A549 (cell line): Measurements from ENCODE around the gene ATP5PF. TPM values are rescaled to one million over a fixed set of nuclear protein-coding genes. Genes with fewer than 3 reads are reported as not detected.

ENCODE experiments used
- ATAC-seq, 2 experiments: fragments of 200-7000 bp in 1 of 2; fragments of >200 bp in 1 of 2; cut with Nextera tagmentation in 1 of 2; cut with Tn5 transposase in 1 of 2; 3 replicates each; pipeline versions ENCODE4 v1.8.0 to v1.9.1; 2018 to 2020; ENCODE audit warnings: mild to moderate bottlenecking in 1 of 2, moderate library complexity in 1 of 2
- CTCF ChIA-PET: fragments of 300-600 bp; sonication (Branson Sonifier 250); formaldehyde crosslinking; extraction: SDS; loops from one replicate; lab custom pipeline; 2021; ENCODE audit warnings: antibody characterized with exemption, inconsistent platforms; lab: Yijun Ruan, JAX
- POLR2A ChIA-PET: fragments of 350-600 bp; formaldehyde crosslinking; extraction: SDS; loops from one replicate; lab custom pipeline; 2021; ENCODE audit warnings: antibody characterized with exemption, inconsistent platforms; lab: Yijun Ruan, JAX
- DNase-seq, 2 experiments: peaks; one replicate each; pipeline versions ENCODE4 v3.0.0 to v3.0.0-alpha.2; 2011 to 2016; ENCODE audit warnings: low read depth in 1 of 2, low spot score in 1 of 2
- FAIRE-seq: peaks from 2 replicates; lab custom pipeline; 2011; peaks lifted over from hg19 to GRCh38; lab: Jason Lieb, UNC
- H3K27ac ChIP-seq, 2 experiments: fragments of >200 bp; sonication (Bioruptor Twin); formaldehyde crosslinking; 3 replicates each; pipeline ENCODE4 v1.5.1; 2016 to 2017
- H3K4me1 ChIP-seq: fragments of >200 bp; sonication (Bioruptor Twin); formaldehyde crosslinking; 3 replicates; pipeline ENCODE4 v1.6.1; 2016
- H3K4me2 ChIP-seq: fragments of >200 bp; sonication (Bioruptor Twin); formaldehyde crosslinking; 3 replicates; pipeline ENCODE4 v1.6.1; 2016
- H3K4me3 ChIP-seq: fragments of >200 bp; sonication (Bioruptor Twin); formaldehyde crosslinking; 3 replicates; pipeline ENCODE4 v1.5.1; 2016
- H3K9me3 ChIP-seq: fragments of >200 bp; sonication (Bioruptor Twin); formaldehyde crosslinking; 3 replicates; pipeline ENCODE4 v1.6.1; 2016
- BHLHE40 ChIP-seq: IDR thresholded peaks from 2 replicates; pipeline ENCODE4 v1.6.1; 2012; ENCODE audit warnings: low read depth, low read length, inconsistent platforms
- CBX8 ChIP-seq: fragments of 200-600 bp; sonication (generic); IDR thresholded peaks from 2 replicates; pipeline ENCODE4 v1.6.1; 2016
- CHD2 ChIP-seq: fragments of 150-350 bp; IDR thresholded peaks from 2 replicates; pipeline ENCODE4 v1.6.1; 2014; ENCODE audit warnings: low read length; ENCODE audit not compliant: partially characterized antibody
- CTCF ChIP-seq: fragments of >200 bp; sonication (Bioruptor Twin); formaldehyde crosslinking; IDR thresholded peaks from 3 replicates; pipeline ENCODE4 v1.5.1; 2016
- EHF ChIP-seq: fragments of 250-450 bp; sonication (Bioruptor Pico); IDR thresholded peaks from 2 replicates; pipeline ENCODE4 v1.5.0; 2020; ENCODE audit warnings: mild to moderate bottlenecking
- FOSL2 ChIP-seq, 2 experiments: fragments of 450-650 bp in 1 of 2; fragments of >200 bp in 1 of 2; sonication (Bioruptor Twin) in 1 of 2; formaldehyde crosslinking; IDR thresholded peaks; 2 replicates each; pipeline versions ENCODE4 v1.5.0 to v1.6.1; 2016 to 2020; ENCODE audit warnings: mild to moderate bottlenecking in 1 of 2, moderate library complexity in 1 of 2
- GATA3 ChIP-seq: IDR thresholded peaks from 2 replicates; pipeline ENCODE4 v1.6.1; 2012; ENCODE audit warnings: borderline replicate concordance
- HDAC2 ChIP-seq: fragments of 200-600 bp; sonication (generic); IDR thresholded peaks from 2 replicates; pipeline ENCODE4 v1.6.1; 2016
- HES2 ChIP-seq: fragments of >200 bp; sonication (Bioruptor Twin); formaldehyde crosslinking; IDR thresholded peaks from 2 replicates; pipeline ENCODE4 v1.6.1; 2016
- HMGXB4 ChIP-seq: fragments of 250-450 bp; sonication (Bioruptor Pico); IDR thresholded peaks from 2 replicates; pipeline ENCODE4 v1.5.0; 2021; ENCODE audit warnings: mild to moderate bottlenecking, moderate library complexity, borderline replicate concordance
- MAZ ChIP-seq: fragments of 150-350 bp; IDR thresholded peaks from 2 replicates; pipeline ENCODE4 v1.6.1; 2014; ENCODE audit warnings: antibody characterized with exemption, low read depth, low read length, borderline replicate concordance
- RAD21 ChIP-seq, 2 experiments: fragments of >200 bp in 1 of 2; sonication (Bioruptor Twin) in 1 of 2; formaldehyde crosslinking in 1 of 2; IDR thresholded peaks in 1 of 2; conservative IDR thresholded peaks in 1 of 2; 2 replicates in 1 of 2; 3 replicates in 1 of 2; pipeline ENCODE4 v1.6.1; 2012 to 2018; ENCODE audit warnings: inconsistent platforms in 1 of 2
- RARB ChIP-seq: fragments of 250-450 bp; sonication (Bioruptor Pico); IDR thresholded peaks from 2 replicates; pipeline ENCODE4 v1.8.0; 2021; ENCODE audit warnings: mild to moderate bottlenecking, moderate library complexity
- REST ChIP-seq: fragments of 200-600 bp; sonication (generic); IDR thresholded peaks from 2 replicates; pipeline ENCODE4 v1.6.1; 2016; ENCODE audit warnings: antibody characterized with exemption, mild to moderate bottlenecking, moderate library complexity
- RNF2 ChIP-seq: fragments of 200-600 bp; sonication (generic); IDR thresholded peaks from 2 replicates; pipeline ENCODE4 v1.6.1; 2016; ENCODE audit warnings: low read depth, mild to moderate bottlenecking, antibody characterized with exemption, moderate library complexity, borderline replicate concordance
- SREBF2 ChIP-seq: fragments of 450-650 bp; IDR thresholded peaks from 2 replicates; pipeline ENCODE4 v1.6.1; 2014; ENCODE audit warnings: mild to moderate bottlenecking, moderate library complexity
- TFCP2L1 ChIP-seq: fragments of 250-450 bp; sonication (Bioruptor Pico); IDR thresholded peaks from 2 replicates; pipeline ENCODE4 v1.5.0; 2021; ENCODE audit warnings: mild to moderate bottlenecking
- TP53 ChIP-seq: fragments of 250-450 bp; sonication (Bioruptor Pico); IDR thresholded peaks from 2 replicates; pipeline ENCODE4 v1.5.0; 2021; ENCODE audit warnings: mild to moderate bottlenecking, moderate library complexity
- ZC3H11A ChIP-seq: fragments of 450-650 bp; IDR thresholded peaks from 2 replicates; pipeline ENCODE4 v1.6.1; 2014; ENCODE audit warnings: antibody characterized with exemption, mild to moderate bottlenecking
- WGBS: methylation state at CpG from one replicate; pipeline ENCODE4 v1.1.6; 2017; ENCODE audit errors: missing lambda C conversion rate; 5-methylcytosine and 5-hydroxymethylcytosine counted together
- polyA plus RNA-seq, 4 experiments: library from polyadenylated mRNA; depleted of rRNA in 3 of 4; stranded (reverse); fragments of >200 nt; fragmentation: RNase III in 1 of 4; extraction: RNeasy Plus Mini Kit Qiagen cat#74134 plus additional on column Dnase treatment in 1 of 4; gene quantifications; 2 replicates in 3 of 4; 3 replicates in 1 of 4; pipeline ENCODE4 v1.2.3, GENCODE V29; 2011 to 2017

ATP5PF gene
- polyA plus RNA-seq, 2 of the 4 experiments (the other 2 are of a cell fraction): 202 to 224 TPM

DNA sequence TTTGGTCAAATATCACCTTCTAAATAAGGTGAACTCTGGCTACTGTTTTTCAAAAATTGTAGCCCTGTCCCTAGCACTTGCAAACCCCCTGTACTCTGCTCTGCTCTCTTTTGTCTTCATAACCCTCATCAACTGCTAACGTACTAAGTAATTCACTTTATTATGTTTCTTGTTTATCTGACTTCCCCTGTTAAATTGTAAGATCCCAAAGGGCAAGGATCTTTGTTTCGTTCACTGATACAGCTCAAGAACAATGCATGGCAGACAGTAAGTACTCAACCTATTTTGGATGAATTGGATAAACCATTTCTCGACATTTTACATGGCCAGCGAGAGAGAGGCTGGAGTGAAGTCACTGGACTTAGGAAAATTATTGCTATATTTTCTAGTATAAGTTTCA, 46.9 kb downstream of the ATP5PF start:
- no peak for TF ChIP-seq HES2
- TF ChIP-seq RARB (CRISPR knock-in tag): no peak
- TF ChIP-seq EHF (CRISPR knock-in tag): no peak
- POLR2A ChIA-PET: no interaction called here
- DNase-seq: no peak
- 26% methylated on average over 4 of the region's 4 CpGs for WGBS
- Histone ChIP-seq H3K4me2 (no peak overlapping the region), H3K4me3 (no peak overlapping the region), H3K9me3 (no peaks in the 10 kb centered on the region), H3K4me1 (no peaks in the 10 kb centered on the region), H3K27ac (no peak overlapping the region)
- CTCF ChIA-PET: interaction anchor here (0.9 kb wide), 1 partner anchor 41 kb away, joined by 3 read pairs; no protein-coding TSS in a partner anchor
- no peak for FAIRE-seq
- ATAC-seq: no peak

GRCh38 chr21:25682382-25682781, 52.3 kb downstream of the ATP5PF start:
- CTCF ChIA-PET: interaction anchor here (0.7 to 1.1 kb wide), 2 partner anchors 16 to 74 kb away, joined by 3 read pairs; no protein-coding TSS in a partner anchor
- H3K4me1 ChIP-seq: no peaks in the 10 kb centered on the region
- DNase-seq: no peak
- POLR2A ChIA-PET: no interaction called here
- 25% methylated on average over 5 of the region's 9 CpGs for WGBS
- no peak overlapping the region for H3K4me2 ChIP-seq
- no peak overlapping the region for H3K4me3 ChIP-seq
- ATAC-seq: no peak
- no peaks in the 10 kb centered on the region for H3K9me3 ChIP-seq
- no peak overlapping the region for H3K27ac ChIP-seq
- TF ChIP-seq TFCP2L1 (no peak), ZC3H11A (no peak), RAD21 (conservative IDR thresholded peaks at IDR 0.05 in 1 of 2, IDR thresholded peaks at IDR 0.05 in 1 of 2) (no peak), HDAC2 (no peak), GATA3 (no peak), MAZ (no peak), BHLHE40 (no peak), RARB (CRISPR knock-in tag) (no peak), REST (no peak), RNF2 (no peak), SREBF2 (no peak), FOSL2 (IDR thresholded peaks at IDR 0.05) (no peak), FOSL2 (CRISPR knock-in tag; IDR thresholded peaks at IDR 0.05) (no peak)
- no peak for FAIRE-seq

- H3K27ac ChIP-seq: no peak overlapping the region
- ATAC-seq (no peak), DNase-seq (no peak), FAIRE-seq (no peak)
- H3K4me2 ChIP-seq: no peak overlapping the region
- POLR2A ChIA-PET: interaction anchor here (0.9 kb wide), 1 partner anchor 37 kb away, joined by 5 read pairs; no protein-coding TSS in a partner anchor
- no peaks in the 10 kb centered on the region for H3K9me3 ChIP-seq
- no peaks in the 10 kb centered on the region for H3K4me1 ChIP-seq
- CTCF ChIA-PET: no interaction called here
- H3K4me3 ChIP-seq: no peak overlapping the region
- no peak for TF ChIP-seq RAD21 (conservative IDR thresholded peaks at IDR 0.05 in 1 of 2, IDR thresholded peaks at IDR 0.05 in 1 of 2)
- no peak for TF ChIP-seq CTCF
- no peak for TF ChIP-seq CHD2
- no peak for TF ChIP-seq TP53 (CRISPR knock-in tag)
- no peak for TF ChIP-seq CBX8
- no peak for TF ChIP-seq HMGXB4
- no peak for TF ChIP-seq ZC3H11A
- no peak for TF ChIP-seq FOSL2 (IDR thresholded peaks at IDR 0.05)
- TF ChIP-seq FOSL2 (CRISPR knock-in tag; IDR thresholded peaks at IDR 0.05): no peak
These were observed 58.3 kb downstream of the ATP5PF start for GRCh38 chr21:25676451-25676850.
